Inferior parietal cortex (tissue), 1 donor: ENCODE data around the gene PLLP.
"Not testable (repeated sequence)": the region's sequence is repeated elsewhere in the genome, so short reads cannot be mapped to it uniquely, and the experiment has no call there.

Experiments used
- DNase-seq: peaks from one replicate; pipeline ENCODE4 v3.0.0-alpha.2; 2016; ENCODE audit errors: extremely low spot score

Gene PLLP

GRCh38 chr16:57303021-57303909 is 18.8 kb upstream of the PLLP start:
- no peak for DNase-seq

- DNase-seq, result no peak
Measured at GRCh38 chr16:57301126-57301817, 16.8 kb upstream of the PLLP start.

- DNase-seq, result peak; percentile 99
Measured at GRCh38 chr16:57300387-57301125, 16.1 kb upstream of the PLLP start.

- DNase-seq, result peak; percentile 97
Measured at GRCh38 chr16:57299719-57300386, 15.4 kb upstream of the PLLP start.

- no peak for DNase-seq
Measured at GRCh38 chr16:57299009-57299718, 14.7 kb upstream of the PLLP start.

- DNase-seq, result no peak
Measured at GRCh38 chr16:57297856-57298255, 13.4 kb upstream of the PLLP start.

- DNase-seq, result peak; percentile 72
Measured at GRCh38 chr16:57289391-57290257, 5.2 kb upstream of the PLLP start.

GRCh38 chr16:57285379-57285778 is 907 bp upstream of the PLLP start:
- DNase-seq, result no peak

GRCh38 chr16:57284952-57285363 is 486 bp upstream of the PLLP start:
- no peak for DNase-seq

- DNase-seq, result no peak
Measured at GRCh38 chr16:57283959-57284208, 588 bp downstream of the PLLP start.

- no peak for DNase-seq
Measured at GRCh38 chr16:57283214-57283958, 1.1 kb downstream of the PLLP start.

- no peak for DNase-seq
Measured at GRCh38 chr16:57282510-57283213, 1.8 kb downstream of the PLLP start.

- no peak for DNase-seq
Measured at GRCh38 chr16:57281791-57282190, 2.7 kb downstream of the PLLP start.

GRCh38 chr16:57279780-57280638 is 4.5 kb downstream of the PLLP start:
- no peak for DNase-seq

GRCh38 chr16:57278494-57278893 is 6.0 kb downstream of the PLLP start:
- peak; percentile 61 for DNase-seq

GRCh38 chr16:57277586-57277985 is 6.9 kb downstream of the PLLP start:
- DNase-seq, result no peak

GRCh38 chr16:57276596-57276995 is 7.9 kb downstream of the PLLP start:
- no peak for DNase-seq

GRCh38 chr16:57275946-57276345 is 8.5 kb downstream of the PLLP start:
- not testable (repeated sequence) for DNase-seq
